GM15510 (cell line): ENCODE measurements around the gene APCDD1.

Experiments used
- POLR2A ChIP-seq: IDR thresholded peaks from 3 replicates; pipeline ENCODE4 v1.6.1; 2011; ENCODE audit warnings: borderline replicate concordance; ENCODE audit not compliant: insufficient read length; ENCODE audit errors: extremely low read depth

The APCDD1 gene

GRCh38 chr18:10420561-10421352 is 33.7 kb upstream of the APCDD1 start:
- no peak for TF ChIP-seq POLR2A

DNA sequence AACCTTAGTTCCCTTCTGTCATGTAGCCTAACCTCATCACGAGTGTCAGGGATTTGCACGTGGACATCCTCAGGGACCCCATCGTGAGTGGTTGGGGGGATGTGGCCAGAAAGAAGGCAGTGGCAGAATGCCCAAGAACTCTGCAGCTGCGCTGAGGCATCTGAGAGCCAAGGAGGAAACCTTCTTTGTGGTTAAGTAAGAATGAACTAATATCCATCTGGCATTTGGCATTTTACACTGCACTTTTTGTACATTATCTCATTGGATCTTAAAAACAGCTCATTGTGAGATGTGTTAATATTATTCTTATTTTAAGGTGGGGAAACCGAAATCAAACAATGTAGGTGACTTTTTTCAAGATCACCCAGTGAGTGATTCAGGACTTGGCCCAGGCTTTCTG is 32.6 kb upstream of the APCDD1 start:
- TF ChIP-seq POLR2A: no peak

- TF ChIP-seq POLR2A: no peak
Measured at GRCh38 chr18:10422731-10423130, 31.7 kb upstream of the APCDD1 start.

DNA sequence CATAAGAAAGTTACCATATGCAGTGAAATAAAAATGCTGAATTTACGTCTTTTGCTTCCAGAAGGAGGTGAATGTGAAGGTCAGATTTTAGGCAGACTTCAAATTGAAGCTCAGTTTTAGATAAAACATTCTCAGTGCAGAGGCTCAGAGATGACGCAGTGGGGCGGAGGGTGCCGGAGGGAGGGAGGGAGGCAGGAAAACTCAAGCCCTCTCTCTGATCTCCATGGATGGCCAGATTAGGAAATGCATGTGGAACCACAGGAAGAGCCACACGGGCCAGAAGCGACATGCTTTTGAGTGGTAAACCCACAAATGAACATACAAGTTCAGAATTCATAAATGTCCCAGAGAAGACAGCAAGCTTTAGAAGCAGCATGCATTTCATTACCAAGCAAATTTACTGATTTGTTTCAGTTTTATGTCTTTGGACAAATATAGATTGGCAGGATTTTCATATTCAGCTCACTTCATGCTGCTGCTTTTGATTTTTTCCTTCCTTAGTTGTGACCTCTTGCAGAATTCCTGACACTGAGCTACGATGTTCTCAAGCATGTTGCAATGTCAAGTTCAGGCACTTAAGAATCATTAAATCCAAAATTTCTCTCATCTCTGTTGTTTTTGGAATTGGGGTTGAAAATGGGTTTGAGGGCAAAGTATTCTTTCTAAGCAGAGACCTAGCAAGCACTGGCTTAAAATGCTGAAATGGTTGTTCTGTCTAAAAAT is 29.7 kb upstream of the APCDD1 start:
- TF ChIP-seq POLR2A: no peak

- TF ChIP-seq POLR2A: no peak
Measured at GRCh38 chr18:10430677-10431076, 23.8 kb upstream of the APCDD1 start.

- no peak for TF ChIP-seq POLR2A
Measured at GRCh38 chr18:10431680-10432079, 22.8 kb upstream of the APCDD1 start.

DNA sequence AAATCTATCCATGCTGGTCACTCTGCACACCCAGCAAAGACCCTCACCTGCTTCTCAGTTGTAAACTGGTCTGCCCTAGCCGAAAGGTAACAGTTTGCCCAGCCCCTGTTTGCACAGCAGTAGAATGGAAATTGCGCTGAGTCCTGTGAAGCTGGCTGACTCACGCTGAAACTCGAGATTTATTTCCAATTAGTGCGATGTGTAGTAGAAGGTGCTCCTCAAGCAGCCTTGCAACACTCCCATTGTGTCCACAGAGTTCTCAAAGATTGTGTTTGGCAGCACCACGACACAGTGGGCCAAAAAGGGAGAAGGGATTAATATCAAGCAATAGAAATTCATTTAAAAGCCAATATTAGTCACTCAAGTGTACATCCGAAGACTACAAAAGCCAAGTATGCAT is 21.7 kb upstream of the APCDD1 start:
- no peak for TF ChIP-seq POLR2A

DNA sequence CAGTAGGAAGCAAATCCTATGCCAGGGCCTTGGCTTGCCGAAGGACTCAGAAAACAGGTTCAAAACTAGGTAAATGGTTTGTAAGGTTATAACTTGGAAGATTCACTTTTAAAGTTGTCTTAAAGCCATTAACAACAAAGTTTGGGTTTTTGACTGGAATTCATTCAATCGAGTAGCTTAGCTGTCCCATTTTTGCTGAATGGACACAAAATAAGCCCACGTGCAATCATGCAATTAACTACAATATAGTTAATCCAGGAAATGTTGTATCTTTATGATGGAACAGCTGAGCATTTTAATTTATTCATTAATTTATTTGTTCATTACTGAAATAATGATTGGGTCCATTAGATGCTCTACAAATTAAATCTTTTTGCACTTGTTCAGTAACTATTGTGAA is 18.3 kb upstream of the APCDD1 start:
- no peak for TF ChIP-seq POLR2A

- TF ChIP-seq POLR2A: no peak
Measured at GRCh38 chr18:10437837-10438236, 16.6 kb upstream of the APCDD1 start.

GRCh38 chr18:10439898-10440297 is 14.5 kb upstream of the APCDD1 start:
- TF ChIP-seq POLR2A: no peak

GRCh38 chr18:10440884-10441283 is 13.6 kb upstream of the APCDD1 start:
- no peak for TF ChIP-seq POLR2A

DNA sequence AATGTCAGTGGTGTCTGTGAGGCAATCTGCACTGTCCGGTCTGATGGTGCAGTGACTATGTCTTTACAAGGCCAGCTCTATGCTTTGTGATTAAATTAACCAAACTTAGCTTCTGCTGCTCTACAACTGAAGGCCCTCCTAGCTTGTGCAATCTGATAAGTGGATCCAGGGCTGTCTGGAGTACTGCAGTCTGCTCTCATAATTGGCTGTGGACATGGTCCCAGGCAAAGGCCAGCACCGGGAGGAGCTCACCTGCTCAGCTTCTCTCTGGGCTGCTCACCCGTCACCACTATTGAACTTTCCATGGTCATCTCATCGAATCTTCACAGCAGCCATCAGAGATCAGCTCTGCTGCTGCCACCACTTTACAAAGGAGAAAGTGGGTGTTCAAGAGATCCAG is 13.0 kb upstream of the APCDD1 start:
- no peak for TF ChIP-seq POLR2A

DNA sequence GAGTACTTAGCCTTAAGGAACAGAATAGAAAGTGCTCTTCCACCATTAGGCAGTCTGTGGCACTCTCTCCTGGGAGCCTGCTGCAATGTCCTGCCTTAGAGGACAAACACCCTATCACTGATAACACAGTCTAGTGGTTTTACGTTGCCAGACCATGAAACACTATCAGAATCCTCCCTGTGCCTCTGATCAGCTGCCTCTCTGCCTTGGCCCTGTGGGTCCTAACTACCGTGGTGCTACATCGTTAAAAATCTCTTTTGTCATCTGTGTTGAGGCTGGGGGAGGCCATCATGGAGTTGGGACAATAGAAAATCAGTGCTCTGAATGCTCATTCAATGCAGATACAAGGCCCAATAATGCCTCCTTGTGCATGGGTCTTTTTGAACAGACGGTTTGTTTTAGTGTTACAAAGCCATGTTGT is 11.9 kb upstream of the APCDD1 start:
- TF ChIP-seq POLR2A: no peak

DNA sequence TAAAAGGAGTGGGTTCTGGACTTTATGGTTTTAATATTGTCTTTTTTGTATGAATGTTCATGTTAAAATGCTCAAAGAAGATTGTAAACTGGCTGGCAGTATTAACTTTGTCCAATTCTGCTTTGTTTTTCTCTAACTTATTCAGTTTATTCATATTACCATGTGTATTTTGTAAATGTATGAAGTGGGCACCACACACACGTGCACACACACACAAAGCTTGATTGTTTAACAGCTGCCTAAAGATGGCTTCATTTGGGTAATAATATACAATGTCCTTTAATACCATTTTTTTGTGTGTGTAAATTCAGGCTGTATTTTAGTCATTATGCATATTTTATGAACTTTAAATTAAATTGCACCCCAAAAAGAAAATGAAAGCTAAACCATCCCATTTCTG is 11.4 kb upstream of the APCDD1 start:
- TF ChIP-seq POLR2A: no peak

- TF ChIP-seq POLR2A: no peak
Measured at GRCh38 chr18:10444314-10445006, 10.0 kb upstream of the APCDD1 start.
